Measurements from ENCODE around the gene ASAP3.

Gene ASAP3

DNA sequence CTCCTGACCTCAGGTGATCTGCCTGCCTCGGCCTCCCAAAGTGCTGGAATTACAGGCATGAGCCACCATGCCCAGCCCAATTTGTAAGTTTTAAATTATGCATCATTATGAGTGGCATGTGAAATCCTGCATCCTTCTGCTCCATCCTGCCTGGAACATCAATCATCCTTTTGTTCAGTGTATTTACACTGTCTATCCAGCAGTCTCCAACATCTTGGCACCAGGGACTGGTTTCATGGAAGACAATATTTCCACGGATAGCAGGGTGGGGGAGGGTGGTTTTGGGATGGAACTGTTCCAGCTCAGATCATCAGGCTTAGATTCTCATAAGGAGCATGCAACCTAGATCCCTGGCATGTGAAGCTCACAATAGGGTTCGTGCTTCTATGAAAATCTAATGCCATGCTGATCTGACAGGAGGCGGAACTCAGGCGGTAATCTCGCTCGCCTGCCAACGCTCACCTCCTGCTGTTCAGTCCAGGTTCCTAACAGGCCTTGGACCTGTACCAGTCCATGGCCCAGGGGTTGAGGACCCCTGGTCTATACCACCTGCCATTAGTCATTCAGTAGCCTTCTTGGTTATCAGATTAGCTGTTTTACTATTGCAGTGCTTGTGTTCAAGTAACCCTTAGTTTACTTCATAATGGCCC, 37.2 kb downstream of the ASAP3 start:
- Histone ChIP-seq H3K4me3 (ENCODE audit: low read length, poor library complexity, severe bottlenecking) (no peak overlapping the region), H3K79me2 (ENCODE audit: insufficient read depth, low read length) (no peaks in the 10 kb centered on the region), H3K4me1 (ENCODE audit: insufficient read depth, low read length, poor library complexity, severe bottlenecking) (peaks cover 12% of the 10 kb centered on the region), H3K27me3 (ENCODE audit: insufficient read depth, low read length, poor library complexity, severe bottlenecking) (no peaks in the 10 kb centered on the region), H3K9ac (ENCODE audit: low read depth, low read length, poor library complexity, severe bottlenecking) (no peak overlapping the region), H3F3A (ENCODE audit: low read depth) (no peaks in the 10 kb centered on the region), H4K20me1 (ENCODE audit: insufficient read depth, low read length, poor library complexity, severe bottlenecking) (no peaks in the 10 kb centered on the region), H3K9me3 (ENCODE audit: insufficient read depth, low read depth, low read length) (no peaks in the 10 kb centered on the region), H3K36me3 (ENCODE audit: insufficient read depth, low read length) (no peaks in the 10 kb centered on the region), H2AFZ (ENCODE audit: low read length) (no peak overlapping the region), H3K9me2 (replicated peaks; ENCODE audit: low read depth, low read length) (no peaks in the 10 kb centered on the region), H3K4me2 (ENCODE audit: low read depth, low read length, poor library complexity, severe bottlenecking) (no peak overlapping the region)
- TF ChIP-seq, protein P1, sequence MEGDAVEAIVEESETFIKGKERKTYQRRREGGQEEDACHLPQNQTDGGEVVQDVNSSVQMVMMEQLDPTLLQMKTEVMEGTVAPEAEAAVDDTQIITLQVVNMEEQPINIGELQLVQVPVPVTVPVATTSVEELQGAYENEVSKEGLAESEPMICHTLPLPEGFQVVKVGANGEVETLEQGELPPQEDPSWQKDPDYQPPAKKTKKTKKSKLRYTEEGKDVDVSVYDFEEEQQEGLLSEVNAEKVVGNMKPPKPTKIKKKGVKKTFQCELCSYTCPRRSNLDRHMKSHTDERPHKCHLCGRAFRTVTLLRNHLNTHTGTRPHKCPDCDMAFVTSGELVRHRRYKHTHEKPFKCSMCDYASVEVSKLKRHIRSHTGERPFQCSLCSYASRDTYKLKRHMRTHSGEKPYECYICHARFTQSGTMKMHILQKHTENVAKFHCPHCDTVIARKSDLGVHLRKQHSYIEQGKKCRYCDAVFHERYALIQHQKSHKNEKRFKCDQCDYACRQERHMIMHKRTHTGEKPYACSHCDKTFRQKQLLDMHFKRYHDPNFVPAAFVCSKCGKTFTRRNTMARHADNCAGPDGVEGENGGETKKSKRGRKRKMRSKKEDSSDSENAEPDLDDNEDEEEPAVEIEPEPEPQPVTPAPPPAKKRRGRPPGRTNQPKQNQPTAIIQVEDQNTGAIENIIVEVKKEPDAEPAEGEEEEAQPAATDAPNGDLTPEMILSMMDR (conservative IDR thresholded peaks at IDR 0.05; ENCODE audit: low read length): no peak
- TF ChIP-seq EZH2phosphoT487 (IDR thresholded peaks at IDR 0.05; ENCODE audit: borderline replicate concordance): no peak

DNA sequence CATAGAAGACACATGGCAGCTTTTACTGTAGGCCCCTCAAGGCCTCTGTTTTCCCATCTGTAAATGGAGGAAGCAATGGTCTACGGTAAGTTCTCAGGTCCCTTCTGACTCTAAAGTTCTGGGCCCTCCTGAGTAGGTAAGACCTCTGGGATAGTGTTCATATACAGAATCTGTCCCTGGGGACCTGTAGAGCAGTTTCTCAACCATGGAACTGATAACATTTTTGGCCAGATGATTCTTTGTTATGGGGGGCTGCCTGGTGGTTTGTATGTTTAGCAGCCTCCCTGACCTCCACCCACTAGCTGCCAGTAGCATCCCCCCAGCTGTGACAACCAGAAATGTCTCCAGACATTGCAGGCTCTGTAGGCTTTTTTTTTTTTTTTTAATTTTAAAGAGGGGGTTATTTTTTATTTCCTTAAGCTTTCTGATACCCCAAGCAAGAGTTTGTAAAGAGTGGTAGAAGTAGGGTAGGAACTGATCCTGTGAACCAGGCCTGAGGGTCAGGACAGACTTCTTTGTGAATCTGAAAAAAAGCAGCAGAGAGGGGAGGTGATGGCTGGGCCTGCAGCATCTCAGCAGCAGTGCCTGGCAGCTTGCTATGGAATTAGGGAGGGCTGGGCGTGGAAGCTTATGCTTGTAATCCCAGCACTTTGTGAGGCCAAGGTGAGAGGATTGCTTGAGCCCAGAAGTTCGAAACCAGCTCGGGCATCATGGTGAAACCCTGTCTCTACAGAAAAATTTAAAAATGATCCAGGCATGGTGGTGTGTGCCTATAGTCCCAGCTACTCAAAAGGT, 39.2 kb downstream of the ASAP3 start:
- no peaks in the 10 kb centered on the region for H3K4me1 ChIP-seq (ENCODE audit: insufficient read depth, low read length, poor library complexity, severe bottlenecking)
- TF ChIP-seq, protein P1 (conservative IDR thresholded peaks at IDR 0.05; ENCODE audit: low read length): no peak
- no peak for TF ChIP-seq EZH2phosphoT487 (IDR thresholded peaks at IDR 0.05; ENCODE audit: borderline replicate concordance)
- H3F3A ChIP-seq (ENCODE audit: low read depth): no peaks in the 10 kb centered on the region
- no peak overlapping the region for H2AFZ ChIP-seq (ENCODE audit: low read length)
- H3K4me3 ChIP-seq (ENCODE audit: low read length, poor library complexity, severe bottlenecking): no peak overlapping the region
- H4K20me1 ChIP-seq (ENCODE audit: insufficient read depth, low read length, poor library complexity, severe bottlenecking): no peaks in the 10 kb centered on the region
- H3K36me3 ChIP-seq (ENCODE audit: insufficient read depth, low read length): no peaks in the 10 kb centered on the region
- no peaks in the 10 kb centered on the region for H3K27me3 ChIP-seq (ENCODE audit: insufficient read depth, low read length, poor library complexity, severe bottlenecking)
- no peak overlapping the region for H3K4me2 ChIP-seq (ENCODE audit: low read depth, low read length, poor library complexity, severe bottlenecking)
- H3K79me2 ChIP-seq (ENCODE audit: insufficient read depth, low read length): no peaks in the 10 kb centered on the region
- H3K9me2 ChIP-seq (replicated peaks; ENCODE audit: low read depth, low read length): no peaks in the 10 kb centered on the region
- H3K9me3 ChIP-seq (ENCODE audit: insufficient read depth, low read depth, low read length): no peaks in the 10 kb centered on the region
- no peak overlapping the region for H3K9ac ChIP-seq (ENCODE audit: low read depth, low read length, poor library complexity, severe bottlenecking)

GRCh38 chr1:23444104-23444533, 39.9 kb downstream of the ASAP3 start:
- no peak overlapping the region for H3K9ac ChIP-seq (ENCODE audit: low read depth, low read length, poor library complexity, severe bottlenecking)
- H3K4me2 ChIP-seq (ENCODE audit: low read depth, low read length, poor library complexity, severe bottlenecking): no peak overlapping the region
- no peaks in the 10 kb centered on the region for H3K9me2 ChIP-seq (replicated peaks; ENCODE audit: low read depth, low read length)

More at GRCh38 chr1:23444104-23444533, 39.9 kb downstream of the ASAP3 start:
- H3K9me3 ChIP-seq (ENCODE audit: insufficient read depth, low read depth, low read length): no peaks in the 10 kb centered on the region
- no peaks in the 10 kb centered on the region for H3F3A ChIP-seq (ENCODE audit: low read depth)
- H3K4me1 ChIP-seq (ENCODE audit: insufficient read depth, low read length, poor library complexity, severe bottlenecking): no peaks in the 10 kb centered on the region
- no peaks in the 10 kb centered on the region for H4K20me1 ChIP-seq (ENCODE audit: insufficient read depth, low read length, poor library complexity, severe bottlenecking)
- no peaks in the 10 kb centered on the region for H3K79me2 ChIP-seq (ENCODE audit: insufficient read depth, low read length)
- TF ChIP-seq EZH2phosphoT487 (IDR thresholded peaks at IDR 0.05; ENCODE audit: borderline replicate concordance): no peak
- TF ChIP-seq, protein P1 (conservative IDR thresholded peaks at IDR 0.05; ENCODE audit: low read length): no peak
- no peak overlapping the region for H2AFZ ChIP-seq (ENCODE audit: low read length)
- H3K36me3 ChIP-seq (ENCODE audit: insufficient read depth, low read length): no peaks in the 10 kb centered on the region
- no peaks in the 10 kb centered on the region for H3K27me3 ChIP-seq (ENCODE audit: insufficient read depth, low read length, poor library complexity, severe bottlenecking)
- no peak overlapping the region for H3K4me3 ChIP-seq (ENCODE audit: low read length, poor library complexity, severe bottlenecking)
